Peyer's patch (tissue), 4 donors: ENCODE measurements around the gene SIGLEC12. TPM values are rescaled to one million over a fixed set of nuclear protein-coding genes. Genes with fewer than 3 reads are reported as not detected.

Experiments
- DNase-seq, 3 donors: peaks; one replicate each; pipeline ENCODE4 v3.0.0-alpha.2; 2017 to 2019
- H3K27ac ChIP-seq, 4 donors: fragments of 200-600 bp; sonication (generic); one replicate each; pipeline ENCODE4 v1.5.1; 2016 to 2019
- H3K27me3 ChIP-seq, 2 donors: fragments of 200-600 bp; sonication (generic); one replicate each; pipeline ENCODE4 v1.5.1; 2019
- H3K36me3 ChIP-seq, 3 donors: fragments of 200-600 bp; sonication (generic); one replicate each; pipeline ENCODE4 v1.5.1; 2016 to 2019
- H3K4me1 ChIP-seq, 4 donors: fragments of 200-600 bp; sonication (generic); one replicate each; pipeline ENCODE4 v1.5.1; 2016 to 2019
- H3K4me3 ChIP-seq, 4 donors: fragments of 200-600 bp; sonication (generic); 1 replicate in 3 of 4; 2 replicates in 1 of 4; pipeline ENCODE4 v1.5.1; 2016 to 2019; ENCODE audit warnings: mild to moderate bottlenecking in 1 of 4
- H3K9me3 ChIP-seq, 4 donors: fragments of 200-600 bp; sonication (generic); one replicate each; pipeline ENCODE4 v1.5.1; 2016 to 2019; ENCODE audit warnings: mild to moderate bottlenecking in 1 of 4
- CTCF ChIP-seq, 6 experiments: fragments of 450-650 bp in 4 of 6; fragments of 200-600 bp in 2 of 6; sonication (generic) in 1 of 6; IDR thresholded peaks; one replicate each; pipeline ENCODE4 v1.5.1; 2017 to 2019; ENCODE audit warnings: antibody characterized with exemption in 6 of 6, mild to moderate bottlenecking in 3 of 6, moderate library complexity in 1 of 6
- POLR2A ChIP-seq, 2 donors: fragments of 450-650 bp; IDR thresholded peaks; one replicate each; pipeline ENCODE4 v1.5.1; 2017; ENCODE audit warnings: antibody characterized with exemption in 2 of 2, mild to moderate bottlenecking in 2 of 2, moderate library complexity in 2 of 2
- total RNA-seq, 4 donors: library from RNA; depleted of rRNA; stranded (reverse); fragments of >200 nt; gene quantifications; one replicate each; pipeline ENCODE4 v1.1.0, GENCODE V29; 2016

The SIGLEC12 gene
- total RNA-seq, 4 donors from 2014 or later: 2.5 to 3.3 TPM; not detected in 2

- H3K27ac ChIP-seq: peak within 1 kb of the TSS in 3 of 4 donors; percentile 12 to 36 (median 30)
- no peaks in the 10 kb centered on the region for H3K36me3 ChIP-seq
- DNase-seq: no peak
- TF ChIP-seq POLR2A (IDR thresholded peaks at IDR 0.05): no peak
- no peak for TF ChIP-seq CTCF (IDR thresholded peaks at IDR 0.05)
- peak within 1 kb of the TSS in 1 of 4 donors; percentile 2 for H3K4me3 ChIP-seq
- no peaks in the 10 kb centered on the region for H3K27me3 ChIP-seq
- H3K4me1 ChIP-seq: no peaks in the 10 kb centered on the region
- H3K9me3 ChIP-seq: no peaks in the 10 kb centered on the region
Measured at GRCh38 chr19:51458051-51458645, 43.5 kb downstream of the SIGLEC12 start, which contains the start of gene SIGLEC8. Gene SIGLEC8, minus strand, starts transcription at chr19:51458454. Its CDS starts 67 bp downstream, at chr19:51458387.

- H3K4me3 ChIP-seq: peak overlapping the region in 1 of 4 donors; percentile 2
- no peaks in the 10 kb centered on the region for H3K27me3 ChIP-seq
- H3K4me1 ChIP-seq: no peaks in the 10 kb centered on the region
- no peak for TF ChIP-seq CTCF (IDR thresholded peaks at IDR 0.05)
- TF ChIP-seq POLR2A (IDR thresholded peaks at IDR 0.05): no peak
- peak overlapping the region in 3 of 4 donors; percentile 12 to 36 (median 30) for H3K27ac ChIP-seq
- no peaks in the 10 kb centered on the region for H3K36me3 ChIP-seq
- no peaks in the 10 kb centered on the region for H3K9me3 ChIP-seq
- no peak for DNase-seq
Measured at GRCh38 chr19:51457351-51458013, 44.1 kb downstream of the SIGLEC12 start.

DNA sequence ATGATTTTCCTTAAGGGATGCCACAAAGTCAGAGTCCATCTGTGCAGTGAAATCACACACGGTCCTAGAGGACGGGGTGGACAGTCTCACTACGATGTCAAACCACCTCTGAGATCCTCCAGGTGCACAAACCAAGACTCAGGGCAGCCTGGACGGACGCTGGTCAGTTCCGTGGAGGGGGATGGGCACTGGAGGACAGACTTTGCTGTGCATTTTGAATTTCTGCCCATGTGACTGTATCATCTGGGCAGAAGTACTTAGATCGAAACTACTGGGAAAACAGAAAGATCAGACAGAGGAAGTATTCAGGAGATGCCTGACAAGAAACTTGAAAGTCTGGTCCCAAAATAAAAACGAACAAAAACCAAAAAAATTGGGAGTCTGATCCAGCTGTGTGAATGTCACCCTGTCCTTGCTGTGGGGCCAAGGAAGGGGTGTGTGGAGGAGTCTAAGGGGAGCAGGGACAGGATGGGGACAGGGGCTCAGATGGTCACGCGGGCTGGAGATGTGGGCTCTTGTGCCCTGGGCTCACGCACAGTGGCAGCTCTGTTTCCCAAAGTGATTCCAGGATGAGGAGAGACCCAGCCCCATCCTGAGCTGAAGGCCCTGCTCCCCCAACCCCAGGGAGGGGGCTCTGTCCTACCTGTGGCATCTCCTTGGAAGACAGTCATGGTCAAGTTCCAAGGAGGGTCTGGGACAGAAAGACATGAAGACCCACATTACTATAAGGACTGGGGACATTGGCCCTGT is 44.9 kb downstream of the SIGLEC12 start:
- H3K27ac ChIP-seq: peak overlapping the region in 2 of 4 donors; percentile 30 to 36
- H3K36me3 ChIP-seq: no peaks in the 10 kb centered on the region
- H3K9me3 ChIP-seq: no peaks in the 10 kb centered on the region
- no peaks in the 10 kb centered on the region for H3K4me1 ChIP-seq
- no peaks in the 10 kb centered on the region for H3K27me3 ChIP-seq
- TF ChIP-seq POLR2A (IDR thresholded peaks at IDR 0.05) (no peak), CTCF (IDR thresholded peaks at IDR 0.05) (no peak)
- H3K4me3 ChIP-seq: no peak overlapping the region
- no peak for DNase-seq

DNA sequence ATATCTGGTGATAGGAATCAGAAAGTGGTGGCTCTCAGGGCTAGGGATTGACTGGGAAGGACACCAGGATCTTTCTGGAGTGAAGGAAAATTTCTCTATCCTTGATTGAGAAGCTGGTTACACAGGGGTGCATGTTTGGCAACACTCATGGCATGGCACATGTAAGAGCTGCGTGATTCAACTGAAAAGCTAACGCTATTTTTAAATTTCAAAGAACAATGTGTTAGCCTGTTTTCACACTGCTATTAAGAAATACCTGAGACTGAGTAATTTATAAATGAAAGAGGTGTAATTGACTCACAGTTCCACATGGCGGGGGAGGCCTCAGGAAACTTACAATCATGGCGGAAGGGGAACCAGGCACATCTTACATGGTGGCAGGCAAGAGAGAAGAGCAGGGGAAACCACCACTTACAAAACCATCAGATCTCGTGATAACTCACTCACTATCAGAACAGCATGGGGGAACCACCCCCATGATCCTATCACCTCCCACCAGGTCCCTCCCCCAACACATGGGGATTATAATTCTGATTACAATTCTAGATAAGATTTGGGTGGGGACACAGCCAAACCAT is 50.8 kb downstream of the SIGLEC12 start:
- Histone ChIP-seq H3K36me3 (no peaks in the 10 kb centered on the region), H3K27ac (no peak overlapping the region), H3K4me1 (no peaks in the 10 kb centered on the region), H3K27me3 (no peaks in the 10 kb centered on the region), H3K4me3 (no peak overlapping the region), H3K9me3 (no peaks in the 10 kb centered on the region)
- no peak for DNase-seq
- no peak for TF ChIP-seq POLR2A (IDR thresholded peaks at IDR 0.05)
- no peak for TF ChIP-seq CTCF (IDR thresholded peaks at IDR 0.05)

DNA sequence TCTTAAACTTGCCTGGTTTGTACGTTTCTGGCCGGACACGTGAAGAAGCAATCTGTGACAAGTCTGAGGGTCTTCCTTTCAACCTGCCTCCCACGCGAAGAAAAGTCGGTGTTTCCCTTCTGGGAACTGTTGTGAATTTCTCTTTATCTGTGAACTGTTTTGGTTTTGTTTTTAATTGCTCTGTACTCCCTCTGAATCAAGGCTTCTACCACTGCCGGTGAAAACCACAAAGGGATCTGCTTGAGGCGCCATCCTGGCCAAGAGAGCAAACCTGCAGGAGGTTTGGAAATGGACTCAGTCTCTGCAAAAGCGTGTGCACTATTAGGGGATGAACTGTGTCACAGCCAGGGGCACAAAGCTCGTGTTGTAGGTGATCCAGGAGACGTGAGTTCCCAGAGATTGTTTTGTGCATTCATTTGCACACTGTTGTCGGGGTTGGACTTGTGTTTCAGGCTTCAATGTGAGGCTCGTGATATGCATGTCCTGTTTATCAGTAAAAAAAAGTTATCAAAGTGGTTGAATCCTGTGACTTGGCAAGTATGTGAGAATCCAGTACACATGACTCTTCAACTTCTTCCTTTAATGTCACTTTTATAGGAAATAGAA is 53.1 kb downstream of the SIGLEC12 start:
- H3K27ac ChIP-seq: no peak overlapping the region
- TF ChIP-seq CTCF (IDR thresholded peaks at IDR 0.05) (no peak), POLR2A (IDR thresholded peaks at IDR 0.05) (no peak)
- no peaks in the 10 kb centered on the region for H3K4me1 ChIP-seq
- no peak for DNase-seq
- H3K27me3 ChIP-seq: no peaks in the 10 kb centered on the region
- H3K4me3 ChIP-seq: no peak overlapping the region
- no peaks in the 10 kb centered on the region for H3K9me3 ChIP-seq
- no peaks in the 10 kb centered on the region for H3K36me3 ChIP-seq
